ENCODE measurements around the gene RAB39A.

The RAB39A gene

GRCh38 chr11:107963091-107963490 is 34.8 kb downstream of the RAB39A start:
- DNase-seq: no peak

DNA sequence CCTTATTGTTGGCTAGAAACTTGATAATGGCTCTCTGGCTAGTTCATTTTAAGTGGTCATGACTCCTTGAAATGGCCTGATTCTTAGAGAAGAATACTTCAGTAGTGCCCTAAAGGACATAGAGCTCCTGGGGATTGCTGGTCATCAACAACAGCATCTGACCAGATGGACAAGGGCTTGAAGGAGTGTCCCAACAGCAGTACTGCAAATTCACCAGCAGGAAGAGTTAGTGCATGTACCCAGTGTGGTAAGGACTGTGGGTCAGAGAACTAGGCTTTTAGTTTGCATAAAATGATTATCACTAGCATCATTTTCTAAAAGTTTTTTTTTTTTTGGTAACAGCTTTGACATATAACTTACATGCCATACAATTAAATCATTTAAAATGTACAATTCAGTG is 41.0 kb downstream of the RAB39A start:
- DNase-seq: no peak

- DNase-seq: no peak
These were observed 41.8 kb downstream of the RAB39A start for GRCh38 chr11:107970049-107970448.

DNA sequence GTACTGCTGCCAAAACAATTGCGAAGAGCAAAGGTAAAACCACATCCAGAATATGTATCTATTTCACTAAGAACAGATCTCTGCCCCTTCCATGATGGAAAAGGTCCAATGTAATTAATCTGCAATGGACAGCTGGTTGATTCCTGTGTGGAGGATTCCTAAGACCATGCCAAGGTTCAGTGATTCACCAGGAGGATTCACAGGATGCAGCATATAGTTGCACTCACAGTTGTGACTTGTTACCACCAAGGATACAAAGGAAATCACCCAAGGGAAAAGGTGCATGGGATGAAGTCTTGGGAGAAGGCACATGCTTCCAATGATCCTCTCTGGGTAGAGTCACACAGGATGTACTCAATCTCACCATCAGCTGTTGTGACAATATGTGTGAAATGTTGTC is 45.4 kb downstream of the RAB39A start:
- no peak for DNase-seq

- no peak for DNase-seq
These were observed 60.3 kb downstream of the RAB39A start for GRCh38 chr11:107988397-107989158.

GRCh38 chr11:107991868-107992414 is 63.7 kb downstream of the RAB39A start:
- DNase-seq: no peak

DNA sequence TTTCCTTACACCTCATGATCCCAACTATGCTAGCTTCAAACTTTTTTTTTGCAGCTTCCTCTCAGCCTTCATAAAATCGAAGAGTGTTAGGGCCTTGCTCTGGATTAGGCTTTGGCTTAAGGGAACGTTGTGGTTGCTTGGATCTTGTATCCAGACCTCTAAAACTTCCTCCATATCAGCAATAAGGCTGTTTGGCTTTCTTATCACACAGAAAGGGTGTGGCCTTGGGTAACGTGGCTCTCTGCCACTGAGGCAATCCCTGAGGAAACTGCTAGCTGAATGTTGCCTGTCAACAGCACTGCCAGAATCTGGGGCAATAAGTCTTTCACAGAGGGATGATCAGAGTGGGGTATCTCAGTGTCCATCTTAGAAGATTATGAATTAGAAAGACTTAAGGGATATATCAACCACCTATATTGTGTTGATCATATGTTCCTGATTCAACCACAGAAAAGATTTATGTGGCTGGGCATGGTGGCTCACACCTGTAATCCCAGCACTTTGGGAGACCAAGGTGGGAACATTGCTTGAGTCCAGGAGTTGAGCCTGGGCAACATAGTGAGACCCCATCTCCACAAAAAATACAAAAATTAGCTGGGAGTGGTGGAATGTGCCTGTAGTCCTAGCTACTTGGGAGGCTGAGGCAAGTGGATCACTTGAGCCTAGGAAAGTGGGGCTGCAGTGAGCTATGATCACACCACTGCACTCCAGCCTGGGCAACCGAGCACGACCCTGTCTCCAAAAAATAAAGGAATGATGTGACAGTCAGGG is 67.9 kb downstream of the RAB39A start:
- no peak for DNase-seq

GRCh38 chr11:107998761-107999160 is 70.5 kb downstream of the RAB39A start:
- no peak for DNase-seq

DNA sequence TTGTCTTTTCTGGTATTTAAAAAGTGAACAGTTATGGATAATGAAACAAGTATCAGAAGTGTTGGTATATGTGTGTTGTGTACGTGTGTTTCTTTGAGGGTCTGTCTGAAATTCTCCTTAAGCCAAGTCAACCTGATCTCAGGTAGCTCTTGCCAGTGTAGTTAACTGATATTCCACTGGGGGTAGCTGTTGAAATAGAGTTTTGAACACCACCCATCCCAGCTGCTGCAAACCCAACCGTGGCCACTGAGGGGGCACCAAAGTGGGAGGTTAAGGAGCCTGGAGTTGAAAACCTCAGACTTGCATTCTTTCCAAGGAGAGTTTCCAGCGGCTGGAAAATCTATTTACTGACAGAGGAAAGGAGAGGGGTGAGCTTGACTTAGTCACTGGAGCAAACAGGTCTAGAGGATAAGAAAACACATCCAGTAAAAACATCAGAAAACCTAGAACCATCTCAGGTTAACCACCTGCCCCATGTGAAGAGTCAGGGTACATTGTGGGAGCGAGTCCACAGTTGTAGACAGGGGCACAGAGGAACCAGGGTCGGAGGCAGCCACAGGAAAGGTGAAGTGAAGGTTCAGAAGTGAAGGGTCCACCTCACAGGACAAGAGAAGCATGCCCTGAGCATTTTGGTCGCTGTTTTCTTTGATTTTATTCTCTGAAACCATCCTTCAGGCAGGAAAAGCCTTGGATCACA is 71.7 kb downstream of the RAB39A start:
- DNase-seq: peak; percentile 39

GRCh38 chr11:108002476-108002875 is 74.2 kb downstream of the RAB39A start:
- DNase-seq: no peak

DNA sequence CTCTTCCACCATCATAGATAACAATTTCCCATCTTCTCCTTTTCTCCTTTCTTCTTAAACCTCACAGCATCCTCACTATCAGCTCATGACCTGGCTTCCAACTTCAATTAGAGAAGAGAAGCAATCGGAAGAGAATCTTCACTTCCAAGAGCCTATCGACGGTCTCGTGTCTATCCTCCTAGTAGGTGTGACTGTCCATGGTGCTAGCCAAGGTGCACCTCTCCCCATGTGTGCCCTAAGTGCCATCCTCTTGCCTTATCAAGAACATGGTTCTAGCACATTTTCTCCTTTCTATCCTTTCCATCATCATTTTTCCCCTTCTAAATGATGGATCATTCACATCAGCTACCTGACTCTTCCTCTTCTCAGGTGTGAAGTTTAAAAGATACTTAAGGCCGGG is 75.4 kb downstream of the RAB39A start:
- no peak for DNase-seq

DNA sequence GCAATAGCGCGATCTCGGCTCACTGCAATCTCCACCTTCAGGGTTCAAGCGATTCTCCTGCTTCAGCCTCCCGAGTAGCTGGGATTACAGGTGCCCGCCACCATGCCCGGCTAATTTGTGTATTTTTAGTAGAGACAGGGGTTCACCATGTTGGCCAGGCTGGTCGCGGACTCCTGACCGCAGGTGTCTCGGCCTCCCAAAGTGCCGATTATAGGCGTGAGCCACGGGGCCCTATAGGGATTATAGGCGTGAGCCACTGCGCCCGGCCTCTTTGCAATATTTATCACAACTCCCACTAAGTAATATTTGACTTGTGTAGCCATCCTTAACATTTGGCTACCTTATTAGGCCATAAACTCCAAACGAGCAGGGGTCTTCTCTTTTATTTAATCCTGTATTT is 79.6 kb downstream of the RAB39A start:
- no peak for DNase-seq

- peak; percentile 94 for DNase-seq
These were observed 80.6 kb downstream of the RAB39A start, which contains the start of gene CUL5 for GRCh38 chr11:108008656-108009496. Gene CUL5, plus strand, starts transcription at chr11:108008898. Its CDS starts 451 bp downstream, at chr11:108009349.

- DNase-seq: peak; percentile 5
These were observed 81.5 kb downstream of the RAB39A start for GRCh38 chr11:108009497-108010370.

- no peak for DNase-seq
These were observed 84.0 kb downstream of the RAB39A start for GRCh38 chr11:108012139-108012725.

Data from activated CD4-positive, alpha-beta T cell treated with anti-CD3 and anti-CD28 coated beads for 48 hours (primary cell).